ENCODE data around the gene IL22RA1.

Gene IL22RA1

GRCh38 chr1:24165500-24165899, 22.6 kb upstream of the IL22RA1 start:
- DNase-seq, result no peak

DNA sequence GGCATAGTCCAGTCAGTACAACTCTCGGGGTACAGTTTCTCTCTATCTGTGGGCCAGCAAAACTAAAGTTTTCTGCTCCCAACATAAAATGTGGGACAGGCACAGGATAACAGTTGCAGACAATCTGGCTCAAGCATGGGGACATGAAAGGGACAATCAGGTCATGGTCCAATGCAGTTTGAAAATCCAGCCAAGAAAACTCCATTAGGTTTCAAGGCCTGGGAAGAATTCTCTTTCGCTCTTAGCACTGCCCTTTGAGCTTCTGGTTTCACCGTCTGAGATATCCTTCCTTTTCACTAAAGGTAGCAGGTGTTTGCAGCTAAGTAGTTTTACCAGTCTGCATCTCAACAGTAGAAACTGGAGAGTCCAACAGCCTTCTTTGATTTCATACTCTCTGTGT, 21.1 kb upstream of the IL22RA1 start:
- no peak for DNase-seq

GRCh38 chr1:24162201-24162600, 19.3 kb upstream of the IL22RA1 start:
- DNase-seq, result no peak

- DNase-seq, result no peak
Observed at GRCh38 chr1:24161270-24161669, 18.3 kb upstream of the IL22RA1 start.

DNA sequence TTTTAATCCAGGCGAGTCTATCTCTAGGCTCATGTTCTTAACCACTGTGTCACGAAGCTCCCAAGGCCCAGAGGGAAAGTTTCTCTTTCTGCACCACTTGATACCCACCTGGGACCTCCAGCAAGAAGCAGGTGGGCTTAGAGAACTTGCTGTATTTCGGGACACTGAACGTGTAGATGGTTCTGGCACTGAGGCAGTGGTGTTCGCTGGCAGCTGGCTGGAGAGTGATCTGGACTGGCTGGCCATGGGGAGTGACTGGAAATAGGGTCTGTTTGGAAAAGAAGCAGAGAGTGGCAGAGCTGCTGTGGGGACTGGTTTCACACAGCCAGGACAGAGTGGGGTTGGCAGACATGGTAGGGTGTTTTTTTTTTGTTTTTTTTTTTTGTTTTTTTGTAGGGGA, 16.4 kb upstream of the IL22RA1 start:
- DNase-seq, result no peak

- peak; percentile 18 for DNase-seq
Observed at GRCh38 chr1:24157918-24158481, 15.1 kb upstream of the IL22RA1 start.

DNA sequence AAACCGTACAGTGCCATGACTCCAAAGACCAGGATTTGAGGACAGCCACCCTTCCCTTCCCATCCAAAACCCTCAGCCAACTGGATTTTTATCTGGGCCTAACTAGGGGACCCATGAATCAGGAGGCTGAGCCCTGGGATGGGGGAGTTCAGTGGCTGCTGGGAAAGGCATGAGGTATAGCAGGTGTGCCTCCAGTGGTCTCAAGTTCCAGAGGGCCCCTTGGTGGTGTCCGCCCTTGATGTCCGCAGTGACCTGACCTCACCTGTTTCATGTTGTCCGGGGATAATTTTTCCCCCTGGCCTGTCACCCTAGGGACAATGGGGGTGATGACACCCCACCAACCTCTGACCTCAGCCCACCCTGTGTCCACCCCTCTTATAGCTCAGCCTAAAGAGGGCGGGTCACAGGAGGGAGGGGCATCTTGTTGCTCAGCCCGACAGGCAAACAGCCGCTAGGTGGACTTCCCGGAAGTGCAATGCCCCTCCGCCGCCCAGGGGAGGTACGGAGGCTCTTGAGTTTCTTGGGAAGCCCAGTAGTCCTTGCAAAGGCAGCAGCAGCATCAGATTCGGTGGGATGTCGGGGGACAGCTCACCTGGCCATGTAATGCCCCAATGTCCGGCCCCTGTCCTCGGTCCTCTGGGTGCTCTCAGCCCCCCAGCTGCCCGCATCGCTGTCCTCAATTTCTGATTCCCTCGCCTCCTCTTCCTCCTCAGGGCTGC, 13.8 kb upstream of the IL22RA1 start:
- no peak for DNase-seq

DNA sequence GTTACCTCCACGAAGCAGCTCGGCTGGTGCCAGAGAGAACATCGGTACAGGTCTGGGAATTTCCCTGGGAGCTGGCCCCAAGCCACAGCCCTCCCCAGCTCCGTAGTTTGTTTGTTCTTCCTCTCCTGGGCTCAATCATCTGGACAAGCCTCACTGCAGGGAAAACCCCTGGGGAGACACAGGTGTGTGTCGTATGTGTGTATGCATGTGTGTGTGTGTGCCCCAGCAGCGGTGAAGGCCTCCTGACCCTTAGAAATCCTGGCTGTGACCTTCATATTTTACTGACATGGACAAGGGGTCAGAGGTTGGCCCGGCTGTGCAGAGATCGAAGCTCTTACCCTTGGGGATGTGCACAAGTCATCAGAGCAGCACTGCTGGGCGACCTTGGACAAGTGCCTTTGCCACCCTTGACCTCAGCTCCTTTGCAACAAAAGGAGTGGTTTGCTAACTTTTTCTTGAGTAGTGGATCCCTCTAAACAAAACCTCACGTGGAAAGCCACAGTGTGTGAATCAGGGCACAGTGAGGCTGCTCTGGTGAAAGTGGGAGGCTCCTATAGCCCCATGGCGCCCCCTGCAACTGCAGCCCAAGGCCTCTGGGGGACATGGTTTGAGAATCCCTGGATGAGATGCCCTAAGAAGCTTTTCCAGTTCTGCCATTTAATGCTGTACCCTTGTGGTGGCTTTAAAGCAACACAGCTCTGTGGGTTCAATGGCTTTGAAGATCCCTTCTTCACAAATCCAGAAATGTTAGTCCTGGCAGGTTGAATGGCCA, 12.3 kb upstream of the IL22RA1 start:
- DNase-seq, result no peak

DNA sequence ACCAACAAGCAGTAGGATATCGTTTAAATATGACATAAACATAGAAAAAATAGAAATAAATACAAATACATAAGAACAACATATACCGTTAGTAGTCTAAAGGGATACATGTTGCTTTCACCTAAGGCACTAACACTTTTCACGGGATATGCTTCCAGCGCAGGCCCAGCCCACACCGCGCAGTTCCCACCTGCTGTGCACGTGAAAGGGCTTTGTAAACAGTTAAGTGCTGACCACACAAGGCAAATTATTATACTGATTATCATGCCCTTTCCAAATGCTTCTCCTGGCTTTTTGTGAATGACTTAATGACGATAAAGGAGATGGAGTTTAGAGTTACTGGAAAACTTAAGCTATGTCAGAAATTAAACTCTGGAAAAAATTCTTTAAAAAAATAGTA, 11.3 kb upstream of the IL22RA1 start:
- no peak for DNase-seq

- no peak for DNase-seq
Observed at GRCh38 chr1:24152631-24153494, 9.9 kb upstream of the IL22RA1 start.

GRCh38 chr1:24151175-24151533, 8.2 kb upstream of the IL22RA1 start:
- DNase-seq, result no peak

DNA sequence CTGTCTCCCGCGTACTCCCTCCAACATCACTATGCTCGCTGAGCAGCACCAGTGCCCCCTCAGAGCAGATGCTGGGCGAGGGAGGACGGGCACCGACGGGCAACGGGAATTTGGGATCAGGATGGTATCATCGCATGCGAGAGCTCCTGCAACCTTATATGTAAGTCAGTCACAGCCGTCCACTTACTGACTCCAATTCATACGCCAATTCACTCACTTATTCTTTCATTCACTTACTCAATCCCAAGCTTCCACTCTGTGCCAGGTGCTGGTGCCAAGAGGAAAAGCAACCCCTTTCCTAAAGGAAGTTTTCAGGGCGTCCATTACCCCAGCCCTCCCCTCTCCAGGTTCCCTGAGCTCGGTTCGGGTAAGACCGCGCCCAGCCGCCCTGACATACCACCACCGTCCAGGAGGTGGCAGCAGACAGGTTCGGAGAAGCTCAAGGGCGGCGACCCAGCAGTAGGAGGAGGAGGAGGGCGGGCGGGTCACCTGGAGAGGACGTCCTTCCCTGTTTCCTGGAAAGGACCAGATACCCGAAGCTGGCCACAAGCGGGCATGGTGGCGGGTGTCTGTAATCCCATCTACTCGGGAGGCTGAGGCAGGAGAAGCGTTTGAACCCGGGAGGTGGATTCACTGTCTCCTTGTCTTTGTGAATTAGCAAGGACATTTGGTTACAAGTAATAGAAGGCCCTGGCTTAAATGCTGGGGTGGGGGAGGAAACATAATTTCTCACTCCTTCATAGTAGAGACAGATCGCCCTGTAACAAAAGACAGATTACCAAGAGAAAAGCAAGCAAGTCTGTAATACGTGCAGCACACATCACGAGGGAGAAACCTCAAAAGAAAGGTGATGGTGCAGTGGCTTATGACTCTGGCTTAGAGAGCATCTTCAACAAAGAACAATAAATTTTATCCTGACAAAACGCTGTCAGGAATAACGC, 7.6 kb upstream of the IL22RA1 start:
- DNase-seq, result peak; percentile 76

DNA sequence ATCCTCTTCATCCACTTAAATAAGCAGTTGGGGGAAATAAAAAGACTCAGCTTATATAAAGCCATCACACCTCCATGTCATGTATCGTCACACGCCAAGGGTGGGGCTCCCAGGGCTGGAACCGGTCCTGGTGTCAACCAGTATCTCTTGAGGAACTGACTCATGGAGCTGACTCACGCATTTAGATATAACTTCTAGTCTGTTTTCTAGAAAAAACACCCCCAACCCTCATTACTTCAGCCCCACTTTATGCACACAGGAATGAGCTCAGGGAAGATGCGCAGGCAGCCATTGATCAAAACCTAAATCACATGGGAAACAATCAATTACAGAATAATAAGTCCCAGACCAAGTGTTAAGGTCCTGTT, 6.9 kb upstream of the IL22RA1 start:
- peak; percentile 78 for DNase-seq

DNA sequence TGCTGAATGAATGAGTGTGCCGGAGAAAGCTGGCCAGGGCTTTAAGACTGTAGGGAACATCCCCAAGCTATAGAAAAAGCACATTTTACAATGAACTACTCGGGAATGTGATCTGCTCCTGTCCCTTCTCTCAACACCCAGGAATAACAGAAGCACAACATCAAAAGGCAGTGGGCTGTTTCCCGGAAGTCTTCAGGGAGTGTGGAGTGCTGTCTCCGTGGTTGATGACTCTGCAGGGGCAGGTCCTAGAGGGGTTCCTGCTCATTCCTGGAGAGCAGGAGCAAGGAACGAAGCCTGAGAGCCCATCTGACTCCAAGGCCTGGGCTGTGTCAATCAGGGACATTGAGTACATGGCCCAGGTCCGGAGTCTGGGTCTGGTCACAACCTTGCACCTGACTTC, 4.9 kb upstream of the IL22RA1 start:
- no peak for DNase-seq

DNA sequence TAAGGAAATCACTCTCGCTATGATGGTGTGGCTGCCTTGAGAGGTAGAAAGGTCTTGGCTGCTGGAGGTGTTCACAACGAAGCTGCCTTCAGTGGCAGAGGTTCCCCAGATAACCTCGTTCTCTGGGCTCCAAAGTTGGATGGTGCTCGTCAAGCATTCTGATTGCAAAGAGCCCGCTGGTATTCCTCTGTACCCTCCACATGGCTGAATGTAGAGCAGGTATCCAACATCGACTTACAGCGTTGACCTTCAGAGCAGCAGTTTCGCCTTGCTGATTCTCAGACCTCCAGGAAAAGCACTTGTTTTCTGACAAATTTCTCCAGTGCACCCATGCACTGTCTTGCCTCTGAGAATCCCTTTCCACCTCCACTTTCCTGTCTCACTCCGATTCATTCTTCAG, 4.3 kb upstream of the IL22RA1 start:
- no peak for DNase-seq

DNA sequence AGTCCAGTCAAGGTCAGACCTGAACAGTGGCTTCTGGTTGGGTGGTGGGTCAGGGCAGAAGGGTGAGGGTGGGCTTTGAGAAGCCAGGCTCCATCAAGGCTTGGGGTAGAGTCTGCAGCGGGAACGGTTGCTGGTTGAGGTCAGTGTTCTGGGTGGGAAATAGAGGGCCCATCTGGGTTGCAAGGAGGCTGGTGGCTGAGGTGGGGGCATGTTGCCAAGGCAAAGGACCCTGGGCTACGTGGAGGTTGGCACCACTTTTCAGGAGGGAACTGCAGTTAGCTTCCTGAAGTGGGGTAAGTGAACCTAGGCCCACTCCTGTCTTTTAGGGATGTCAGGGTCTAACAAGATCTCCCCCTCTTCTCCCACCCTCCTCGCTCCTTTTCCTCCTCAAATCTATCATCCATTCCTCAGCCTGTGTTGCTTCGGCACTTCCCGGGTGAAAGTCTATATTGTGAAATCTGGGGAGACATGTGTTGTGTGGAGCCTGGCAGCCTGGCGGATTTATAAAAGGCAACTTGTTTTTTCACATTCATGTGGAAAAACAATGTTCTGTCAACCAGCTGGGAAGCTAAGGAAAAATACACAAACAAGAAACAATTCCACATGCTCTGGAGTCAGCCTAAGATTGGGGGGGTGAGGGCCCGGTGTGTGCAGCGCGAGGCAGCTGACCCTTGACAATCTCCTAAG, 1.5 kb downstream of the IL22RA1 start:
- DNase-seq, result no peak

DNA sequence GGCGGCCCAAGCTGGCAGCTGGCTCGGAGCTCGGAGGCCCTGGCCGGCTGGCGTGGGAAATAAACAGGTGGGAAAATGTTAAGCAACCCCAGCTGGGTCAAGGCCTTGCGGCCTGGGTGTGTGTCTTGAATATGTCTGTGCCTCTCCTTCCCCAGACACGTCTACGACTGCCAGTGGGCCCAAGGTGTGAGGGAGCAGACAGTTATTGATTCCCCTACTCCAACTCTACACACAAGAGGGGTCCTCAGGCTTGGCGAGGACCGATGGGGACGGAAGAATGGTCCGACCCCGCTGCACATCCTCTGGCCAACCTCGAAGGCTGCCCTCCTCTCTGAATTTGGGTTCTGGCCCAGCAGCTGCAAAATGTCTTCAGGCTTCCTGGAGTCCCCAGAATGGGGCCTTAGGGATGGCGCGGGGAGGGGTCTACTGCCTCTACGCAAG, 2.2 kb downstream of the IL22RA1 start:
- DNase-seq, result no peak

DNA sequence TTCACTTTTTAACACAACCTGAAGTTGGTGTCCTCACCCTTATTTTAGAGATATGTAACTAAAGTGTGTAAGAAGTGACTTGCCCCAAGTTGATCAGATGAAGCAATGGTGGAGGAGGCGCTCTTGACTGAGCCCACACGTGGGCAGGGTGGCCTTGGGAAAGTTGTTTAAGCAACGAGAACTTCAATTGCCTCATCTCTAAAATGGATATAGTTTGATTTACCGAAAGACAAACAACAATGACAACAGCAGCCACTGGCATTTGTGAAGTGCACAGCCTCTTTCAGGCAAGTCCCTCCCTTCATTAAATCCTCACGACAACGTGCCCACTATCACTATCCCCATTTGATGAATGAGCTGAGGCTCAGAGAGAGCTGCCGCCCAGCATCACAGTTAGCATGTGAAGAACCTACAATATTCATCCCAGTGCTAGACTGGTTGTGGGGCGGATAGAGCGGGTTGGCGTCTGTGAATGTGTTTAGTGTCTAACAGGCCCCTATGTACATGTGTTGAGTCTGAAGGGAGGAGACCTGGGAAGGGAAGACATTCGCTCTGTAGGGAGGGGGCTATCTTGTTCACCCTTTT, 3.0 kb downstream of the IL22RA1 start:
- no peak for DNase-seq

DNA sequence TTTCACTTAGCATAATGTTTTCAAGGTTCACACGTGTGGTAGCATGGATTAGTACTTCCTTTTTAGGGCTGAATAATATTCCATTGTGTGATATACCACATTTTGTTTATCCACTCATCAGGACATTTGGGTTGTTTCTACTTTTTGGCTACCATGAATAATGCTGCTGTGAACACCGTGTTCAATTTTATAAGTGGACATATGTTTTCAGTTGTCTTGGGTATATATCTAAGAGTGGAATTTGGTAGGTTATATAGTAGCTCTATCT, 3.8 kb downstream of the IL22RA1 start:
- no peak for DNase-seq

- no peak for DNase-seq
Observed at GRCh38 chr1:24138476-24139221, 4.3 kb downstream of the IL22RA1 start.
